GM19035 (cell line): ENCODE results near the gene DAB2IP.
A peak's percentile ranks its signal among the peaks of the same experiment; 100 is the strongest.

ENCODE experiments used
- ATAC-seq: cut with Tn5 transposase; IDR thresholded peaks from one replicate; pipeline ENCODE4 v1.9.1; 2021; ENCODE audit not compliant: unreplicated experiment

The DAB2IP gene

GRCh38 chr9:121683652-121684051, 32.2 kb downstream of the DAB2IP start:
- no peak for ATAC-seq

GRCh38 chr9:121684381-121685145, 33.1 kb downstream of the DAB2IP start:
- no peak for ATAC-seq

- no peak for ATAC-seq
These were observed 33.8 kb downstream of the DAB2IP start for GRCh38 chr9:121685146-121685794.

GRCh38 chr9:121685795-121686377, 34.5 kb downstream of the DAB2IP start:
- ATAC-seq = no peak

- ATAC-seq = no peak
These were observed 35.6 kb downstream of the DAB2IP start for GRCh38 chr9:121686930-121687541.

- ATAC-seq = no peak
These were observed 36.8 kb downstream of the DAB2IP start for GRCh38 chr9:121688146-121688680.

- ATAC-seq = no peak
These were observed 37.2 kb downstream of the DAB2IP start for GRCh38 chr9:121688681-121689080.

GRCh38 chr9:121689461-121690157, 38.2 kb downstream of the DAB2IP start:
- ATAC-seq = no peak

GRCh38 chr9:121690316-121690715, 38.9 kb downstream of the DAB2IP start:
- no peak for ATAC-seq

- ATAC-seq = no peak
These were observed 39.3 kb downstream of the DAB2IP start for GRCh38 chr9:121690766-121691165.

GRCh38 chr9:121691890-121692289, 40.5 kb downstream of the DAB2IP start:
- ATAC-seq = no peak

- ATAC-seq = no peak
These were observed 41.4 kb downstream of the DAB2IP start for GRCh38 chr9:121692606-121693387.

GRCh38 chr9:121693388-121693670, 41.9 kb downstream of the DAB2IP start:
- no peak for ATAC-seq

GRCh38 chr9:121694001-121694400, 42.6 kb downstream of the DAB2IP start:
- no peak for ATAC-seq

GRCh38 chr9:121694600-121694999, 43.2 kb downstream of the DAB2IP start:
- ATAC-seq = no peak

- ATAC-seq = no peak
These were observed 45.5 kb downstream of the DAB2IP start for GRCh38 chr9:121696930-121697329.

GRCh38 chr9:121698627-121699570, 47.5 kb downstream of the DAB2IP start:
- ATAC-seq = peak; percentile 76

GRCh38 chr9:121699571-121700164, 48.2 kb downstream of the DAB2IP start:
- peak; percentile 30 for ATAC-seq
